NCI-H2107 (cell line): Measurements from ENCODE around the gene SRRT.

ENCODE experiments used
- DNase-seq: peaks from one replicate; lab custom pipeline; 2025; lab: John Stamatoyannopoulos, UW

Gene SRRT

GRCh38 chr7:100855515-100855914 is 19.4 kb upstream of the SRRT start:
- DNase-seq: no peak

DNA sequence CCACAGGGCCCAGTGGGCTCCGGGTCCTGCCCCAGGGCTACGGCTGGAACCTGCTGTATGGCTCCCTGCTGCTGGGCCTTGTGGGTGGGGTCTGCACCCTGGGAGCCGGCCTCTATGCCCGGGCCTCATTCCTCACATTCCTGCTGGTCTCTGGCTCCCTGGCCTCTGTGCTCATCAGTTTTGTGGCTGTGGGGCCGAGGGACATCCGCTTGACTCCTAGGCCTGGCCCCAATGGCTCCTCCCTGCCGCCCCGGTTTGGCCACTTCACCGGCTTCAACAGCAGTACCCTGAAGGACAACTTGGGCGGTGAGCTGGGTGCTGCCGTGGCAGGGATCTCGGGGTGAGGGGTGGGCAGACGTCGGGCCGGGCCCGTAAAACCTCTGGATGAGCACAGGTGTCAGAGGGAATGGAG is 18.0 kb upstream of the SRRT start:
- no peak for DNase-seq

DNA sequence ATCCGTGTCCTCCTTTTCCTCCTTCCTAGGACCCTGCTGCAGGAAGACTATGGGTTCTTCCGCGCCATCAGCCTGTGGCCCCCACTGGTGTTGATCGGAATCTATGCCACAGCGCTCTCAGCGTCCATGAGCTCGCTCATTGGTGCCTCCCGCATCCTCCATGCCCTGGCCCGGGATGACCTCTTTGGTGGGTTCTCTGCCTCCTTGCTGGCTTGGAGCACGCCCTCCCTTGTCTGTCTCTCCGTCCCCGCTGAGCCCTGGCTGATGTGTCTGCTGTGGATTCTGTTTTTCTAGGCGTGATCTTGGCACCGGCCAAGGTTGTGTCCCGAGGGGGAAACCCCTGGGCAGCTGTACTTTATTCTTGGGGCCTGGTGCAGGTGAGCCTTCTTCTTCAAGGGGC is 15.0 kb upstream of the SRRT start:
- DNase-seq: no peak

DNA sequence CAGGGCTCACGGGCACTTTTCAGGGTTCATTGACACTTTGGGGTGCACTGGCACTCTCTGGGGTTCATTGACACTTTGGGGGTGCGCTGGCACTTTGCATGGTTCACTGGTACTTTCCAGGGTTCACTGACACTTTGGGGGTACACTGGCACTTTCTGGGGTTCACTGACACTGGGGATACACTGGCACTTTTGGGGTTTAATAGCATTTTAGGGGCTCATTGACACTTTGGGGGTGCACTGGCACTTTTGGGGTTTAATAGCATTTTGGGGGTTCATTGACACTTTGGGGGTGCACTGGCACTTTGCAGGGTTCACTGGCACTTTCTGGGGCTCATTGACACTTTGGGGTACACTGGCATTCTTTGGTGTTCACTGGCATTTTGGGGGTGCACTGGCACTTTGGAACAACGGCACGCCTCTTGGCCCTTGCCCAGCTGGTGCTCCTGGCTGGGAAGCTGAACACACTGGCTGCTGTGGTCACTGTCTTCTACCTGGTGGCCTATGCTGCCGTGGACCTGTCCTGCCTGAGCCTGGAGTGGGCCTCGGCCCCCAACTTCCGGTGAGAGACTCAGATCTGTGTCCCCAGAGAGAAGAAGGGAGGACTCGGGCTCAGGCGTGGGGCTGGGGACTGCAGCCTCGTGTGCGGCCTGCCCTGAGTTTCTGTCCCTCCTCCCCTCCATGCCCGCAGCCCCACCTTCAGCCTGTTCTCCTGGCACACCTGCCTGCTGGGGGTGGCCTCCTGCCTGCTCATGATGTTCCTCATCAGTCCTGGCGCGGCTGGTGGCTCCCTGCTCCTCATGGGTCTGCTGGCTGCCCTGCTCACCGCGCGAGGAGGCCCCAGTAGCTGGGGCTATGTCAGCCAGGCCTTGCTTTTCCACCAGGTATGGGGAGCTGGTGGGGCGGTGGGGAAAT is 13.9 kb upstream of the SRRT start:
- DNase-seq: no peak

- DNase-seq: no peak
These were observed 13.3 kb upstream of the SRRT start for GRCh38 chr7:100861616-100861985.

GRCh38 chr7:100863406-100863950 is 11.4 kb upstream of the SRRT start:
- no peak for DNase-seq

- no peak for DNase-seq
These were observed 10.5 kb upstream of the SRRT start for GRCh38 chr7:100864263-100864845.

- no peak for DNase-seq
These were observed 9.5 kb upstream of the SRRT start for GRCh38 chr7:100865372-100865911.

DNA sequence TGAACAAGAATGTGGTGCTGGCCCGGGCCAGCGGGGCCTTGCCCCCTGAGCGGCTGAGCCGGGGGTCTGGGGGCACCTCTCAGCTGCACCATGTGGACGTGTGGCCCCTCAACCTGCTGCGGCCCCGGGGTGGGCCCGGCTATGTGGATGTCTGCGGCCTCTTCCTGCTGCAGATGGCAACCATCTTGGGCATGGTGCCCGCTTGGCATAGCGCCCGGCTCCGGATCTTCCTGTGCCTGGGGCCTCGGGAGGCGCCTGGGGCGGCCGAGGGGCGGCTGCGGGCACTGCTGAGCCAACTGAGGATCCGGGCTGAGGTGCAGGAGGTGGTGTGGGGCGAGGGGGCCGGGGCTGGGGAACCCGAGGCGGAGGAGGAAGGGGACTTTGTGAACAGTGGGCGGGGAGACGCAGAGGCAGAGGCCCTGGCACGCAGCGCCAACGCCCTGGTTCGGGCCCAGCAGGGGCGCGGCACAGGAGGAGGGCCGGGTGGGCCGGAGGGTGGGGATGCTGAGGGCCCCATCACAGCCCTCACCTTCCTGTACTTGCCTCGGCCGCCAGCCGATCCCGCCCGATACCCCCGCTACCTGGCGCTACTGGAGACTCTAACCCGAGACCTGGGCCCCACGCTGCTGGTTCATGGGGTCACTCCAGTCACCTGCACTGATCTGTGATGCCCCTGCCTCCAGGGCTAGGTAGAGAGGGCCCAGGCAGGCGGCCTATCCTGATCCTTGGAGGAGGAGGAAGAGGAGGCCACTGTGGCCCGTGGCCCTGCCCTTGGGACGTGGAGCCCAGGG is 8.8 kb upstream of the SRRT start:
- DNase-seq: no peak

GRCh38 chr7:100866729-100867039 is 8.2 kb upstream of the SRRT start:
- DNase-seq: no peak

GRCh38 chr7:100867040-100867775 is 7.7 kb upstream of the SRRT start, which contains the start of gene TRIP6:
TSS of gene TRIP6 (plus strand) at chr7:100867387. CDS start at chr7:100867498, 111 bp downstream.
- no peak for DNase-seq

DNA sequence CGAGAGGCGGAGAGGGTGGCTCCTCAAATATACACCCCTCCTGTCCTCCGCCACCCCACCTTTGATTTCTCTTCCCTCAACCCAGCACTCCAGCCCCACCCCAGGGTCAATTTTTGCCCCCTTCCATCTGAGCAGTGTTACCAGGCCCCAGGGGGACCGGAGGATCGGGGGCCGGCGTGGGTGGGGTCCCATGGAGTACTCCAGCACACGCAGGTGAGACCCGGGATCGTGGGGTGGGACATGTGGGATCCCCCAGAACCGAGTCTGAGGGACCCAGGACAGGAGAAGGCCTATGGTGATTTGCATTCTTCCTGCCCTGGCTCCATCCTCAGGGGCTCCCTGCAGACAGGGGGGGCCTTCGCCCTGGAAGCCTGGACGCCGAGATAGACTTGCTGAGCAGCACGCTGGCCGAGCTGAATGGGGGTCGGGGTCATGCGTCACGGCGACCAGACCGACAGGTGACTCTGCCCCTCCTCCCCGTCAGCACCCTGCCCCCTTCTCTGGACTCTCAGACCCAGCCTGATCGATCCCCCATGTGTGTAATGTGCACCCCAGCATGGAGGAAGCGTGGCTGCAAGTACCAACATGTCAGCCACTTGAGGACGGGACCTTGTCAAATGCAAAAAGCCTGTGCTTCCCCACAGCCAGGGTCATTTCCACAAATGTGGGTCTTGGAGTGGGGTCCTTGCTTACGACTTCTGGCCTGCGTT is 7.0 kb upstream of the SRRT start:
- no peak for DNase-seq

- no peak for DNase-seq
These were observed 1.2 kb upstream of the SRRT start for GRCh38 chr7:100873599-100874299.

- no peak for DNase-seq
These were observed 665 bp upstream of the SRRT start for GRCh38 chr7:100874300-100874576.

DNA sequence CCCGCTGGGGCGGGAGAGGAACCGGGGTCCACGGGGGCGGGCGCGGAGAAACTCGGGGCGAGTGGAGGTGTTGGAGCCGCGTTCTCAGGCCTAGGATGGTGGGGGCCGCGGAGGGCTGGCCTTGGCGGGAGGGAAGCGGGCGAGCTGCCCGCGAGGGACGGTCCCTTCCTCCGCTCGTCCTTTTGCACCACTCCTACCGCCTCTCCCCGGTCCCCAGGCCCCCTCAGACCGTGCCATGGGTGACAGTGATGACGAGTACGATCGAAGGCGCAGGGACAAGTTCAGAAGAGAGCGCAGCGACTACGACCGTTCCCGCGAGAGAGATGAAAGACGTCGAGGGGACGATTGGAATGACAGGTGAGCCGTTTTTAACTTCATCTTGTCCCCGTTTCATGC is 451 bp downstream of the SRRT start:
- no peak for DNase-seq

- DNase-seq: no peak
These were observed 3.1 kb downstream of the SRRT start for GRCh38 chr7:100878013-100878412.

GRCh38 chr7:100878685-100879084 is 3.8 kb downstream of the SRRT start:
- no peak for DNase-seq

DNA sequence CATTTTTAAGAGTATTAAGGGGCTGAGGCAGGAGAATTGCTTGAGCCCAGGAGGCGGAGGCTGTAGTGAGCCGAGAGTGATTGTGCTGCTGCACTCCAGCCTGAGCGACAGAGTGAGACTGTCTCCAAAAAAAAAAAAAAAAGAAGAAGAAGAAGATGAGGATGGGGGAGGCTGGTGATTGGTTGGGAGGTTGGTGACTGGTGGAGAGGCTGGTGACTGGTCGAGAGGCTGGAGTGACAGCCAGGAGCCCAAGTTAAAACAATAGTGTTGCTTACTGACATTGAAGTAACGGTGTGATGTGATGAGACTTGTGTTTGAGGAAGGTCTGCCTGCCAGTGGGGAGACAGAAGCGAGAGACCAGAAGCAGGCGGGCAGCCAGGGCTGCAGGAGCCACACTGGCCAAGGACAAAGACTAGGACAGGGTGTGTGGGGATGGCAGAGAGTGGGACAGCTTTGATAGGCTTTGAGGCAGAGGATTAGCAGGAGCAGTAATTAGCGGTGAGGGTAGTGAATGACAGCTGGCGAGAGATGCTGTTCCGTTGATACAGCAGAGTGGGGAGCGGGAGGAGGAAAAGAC is 4.9 kb downstream of the SRRT start:
- DNase-seq: no peak

GRCh38 chr7:100880645-100881044 is 5.7 kb downstream of the SRRT start:
- no peak for DNase-seq

GRCh38 chr7:100881136-100881535 is 6.2 kb downstream of the SRRT start:
- DNase-seq: no peak
